Mesothelial cell of epicardium (in vitro differentiated cells): ENCODE results near the gene PBX2. TPM values are rescaled to one million over a fixed set of nuclear protein-coding genes. Genes with fewer than 3 reads are reported as not detected.

Experiments
- DNase-seq, 2 experiments: peaks; one replicate each; pipeline ENCODE4 v3.0.0; 2021; ENCODE audit warnings: low spot score in 2 of 2; ENCODE audit not compliant: unreplicated experiment in 2 of 2
- H3K27ac Mint-ChIP-seq: 2 replicates; pipeline ENCODE4 v1.8.0; 2021; ENCODE audit warnings: mixed read lengths
- H3K27me3 Mint-ChIP-seq: 2 replicates; pipeline ENCODE4 v1.8.0; 2021; ENCODE audit warnings: low read depth, mixed read lengths
- H3K36me3 Mint-ChIP-seq: 2 replicates; pipeline ENCODE4 v1.8.0; 2021; ENCODE audit warnings: mixed read lengths
- H3K4me1 Mint-ChIP-seq: 2 replicates; pipeline ENCODE4 v1.8.0; 2021; ENCODE audit warnings: mixed read lengths
- H3K4me3 Mint-ChIP-seq: 2 replicates; pipeline ENCODE4 v1.8.0; 2021; ENCODE audit warnings: mild to moderate bottlenecking, moderate library complexity, mixed read lengths
- H3K9me3 Mint-ChIP-seq: 2 replicates; pipeline ENCODE4 v1.8.0; 2021; ENCODE audit warnings: mixed read lengths
- total RNA-seq: library from RNA; stranded (reverse); gene quantifications from 3 replicates; pipeline ENCODE4 v1.2.1, GENCODE V29; 2021
- TF ChIP-seq, protein P1 (sequence below): fragments of 200-600 bp; sonication (generic); IDR thresholded peaks from one replicate; pipeline ENCODE4 v1.5.0; 2021; ENCODE audit warnings: antibody characterized with exemption; ENCODE audit not compliant: unreplicated experiment

The PBX2 gene, protein sequence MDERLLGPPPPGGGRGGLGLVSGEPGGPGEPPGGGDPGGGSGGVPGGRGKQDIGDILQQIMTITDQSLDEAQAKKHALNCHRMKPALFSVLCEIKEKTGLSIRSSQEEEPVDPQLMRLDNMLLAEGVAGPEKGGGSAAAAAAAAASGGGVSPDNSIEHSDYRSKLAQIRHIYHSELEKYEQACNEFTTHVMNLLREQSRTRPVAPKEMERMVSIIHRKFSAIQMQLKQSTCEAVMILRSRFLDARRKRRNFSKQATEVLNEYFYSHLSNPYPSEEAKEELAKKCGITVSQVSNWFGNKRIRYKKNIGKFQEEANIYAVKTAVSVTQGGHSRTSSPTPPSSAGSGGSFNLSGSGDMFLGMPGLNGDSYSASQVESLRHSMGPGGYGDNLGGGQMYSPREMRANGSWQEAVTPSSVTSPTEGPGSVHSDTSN
- 236 to 250 TPM (median 246 TPM) in 3 replicates for total RNA-seq

DNA sequence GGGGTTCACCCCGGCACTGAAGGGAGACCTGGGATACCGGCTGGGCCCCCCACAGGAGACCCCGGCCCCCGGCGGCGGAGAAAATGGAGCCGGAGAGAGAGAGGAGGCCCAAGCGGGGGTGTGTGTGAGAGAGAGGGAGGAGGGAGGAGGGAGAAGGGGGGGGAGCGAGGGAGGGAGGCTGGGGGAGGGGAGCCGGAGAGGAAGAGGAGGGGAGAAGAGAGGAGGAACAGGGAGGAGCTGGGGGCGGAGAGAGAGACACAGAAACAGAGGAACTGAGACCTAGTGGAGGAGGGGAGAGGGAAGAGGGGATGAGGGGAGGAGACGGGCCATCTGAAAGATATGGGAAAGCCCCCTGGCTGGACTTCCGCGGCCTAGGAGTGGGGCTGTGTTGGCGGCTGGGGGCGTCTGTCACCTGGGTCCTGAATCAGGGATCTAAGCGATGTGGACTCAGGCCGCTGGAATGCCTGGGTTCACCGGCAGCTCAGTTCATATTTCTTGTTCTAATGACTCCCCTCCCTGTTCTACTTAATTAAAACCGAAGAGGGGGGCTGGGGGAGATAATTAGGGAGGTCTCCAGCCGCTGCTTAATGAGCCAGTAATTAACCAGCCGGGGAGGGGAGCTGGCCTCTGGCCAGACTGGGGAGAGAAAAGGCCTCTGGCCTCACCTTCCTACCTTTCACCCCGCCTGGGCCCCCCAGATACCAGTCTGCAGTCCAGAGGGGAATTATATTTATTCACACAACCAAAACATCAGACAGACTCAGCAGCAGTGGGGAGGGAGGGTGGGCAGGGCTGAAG lies at the start of gene PBX2:
Gene PBX2 (minus strand): TSS at position 149 of the 798 bp plus-strand sequence. CDS start 287 bp downstream, outside the sequence.
- Mint-ChIP-seq H3K36me3 (peaks cover 17% of the 10 kb centered on the region), H3K27ac (peak within 1 kb of the TSS; percentile 98), H3K9me3 (no peaks in the 10 kb centered on the region), H3K4me3 (peak within 1 kb of the TSS; percentile 86), H3K27me3 (no peaks in the 10 kb centered on the region), H3K4me1 (peaks cover 76% of the 10 kb centered on the region)
- TF ChIP-seq, protein P1, sequence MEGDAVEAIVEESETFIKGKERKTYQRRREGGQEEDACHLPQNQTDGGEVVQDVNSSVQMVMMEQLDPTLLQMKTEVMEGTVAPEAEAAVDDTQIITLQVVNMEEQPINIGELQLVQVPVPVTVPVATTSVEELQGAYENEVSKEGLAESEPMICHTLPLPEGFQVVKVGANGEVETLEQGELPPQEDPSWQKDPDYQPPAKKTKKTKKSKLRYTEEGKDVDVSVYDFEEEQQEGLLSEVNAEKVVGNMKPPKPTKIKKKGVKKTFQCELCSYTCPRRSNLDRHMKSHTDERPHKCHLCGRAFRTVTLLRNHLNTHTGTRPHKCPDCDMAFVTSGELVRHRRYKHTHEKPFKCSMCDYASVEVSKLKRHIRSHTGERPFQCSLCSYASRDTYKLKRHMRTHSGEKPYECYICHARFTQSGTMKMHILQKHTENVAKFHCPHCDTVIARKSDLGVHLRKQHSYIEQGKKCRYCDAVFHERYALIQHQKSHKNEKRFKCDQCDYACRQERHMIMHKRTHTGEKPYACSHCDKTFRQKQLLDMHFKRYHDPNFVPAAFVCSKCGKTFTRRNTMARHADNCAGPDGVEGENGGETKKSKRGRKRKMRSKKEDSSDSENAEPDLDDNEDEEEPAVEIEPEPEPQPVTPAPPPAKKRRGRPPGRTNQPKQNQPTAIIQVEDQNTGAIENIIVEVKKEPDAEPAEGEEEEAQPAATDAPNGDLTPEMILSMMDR = no peak
- peak; percentile 76 to 82 for DNase-seq

DNA sequence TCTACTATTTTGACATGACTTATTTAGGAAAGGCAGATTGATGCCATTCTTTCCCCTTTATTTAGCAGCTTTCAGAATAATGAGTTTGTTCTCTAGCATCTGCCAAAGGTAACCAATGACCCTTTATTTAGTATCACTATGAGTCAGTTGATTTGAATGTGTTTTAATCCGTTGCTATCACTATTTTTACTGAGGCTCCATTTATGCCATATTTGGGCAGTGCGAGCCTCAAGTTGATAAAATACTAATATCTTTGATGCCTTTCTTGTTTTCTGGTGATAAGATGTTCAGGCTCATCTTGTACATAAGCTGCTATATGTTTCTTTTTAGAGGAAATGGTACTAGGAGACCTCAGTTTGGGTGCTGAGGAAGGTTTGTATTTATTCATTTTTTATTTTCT lies 49.5 kb upstream of the PBX2 start:
- peaks cover 14% of the 10 kb centered on the region for H3K27me3 Mint-ChIP-seq
- no peak overlapping the region for H3K27ac Mint-ChIP-seq
- H3K9me3 Mint-ChIP-seq = no peaks in the 10 kb centered on the region
- no peak overlapping the region for H3K4me3 Mint-ChIP-seq
- TF ChIP-seq, protein P1 = no peak
- H3K4me1 Mint-ChIP-seq = no peaks in the 10 kb centered on the region
- no peaks in the 10 kb centered on the region for H3K36me3 Mint-ChIP-seq
- no peak for DNase-seq

DNA sequence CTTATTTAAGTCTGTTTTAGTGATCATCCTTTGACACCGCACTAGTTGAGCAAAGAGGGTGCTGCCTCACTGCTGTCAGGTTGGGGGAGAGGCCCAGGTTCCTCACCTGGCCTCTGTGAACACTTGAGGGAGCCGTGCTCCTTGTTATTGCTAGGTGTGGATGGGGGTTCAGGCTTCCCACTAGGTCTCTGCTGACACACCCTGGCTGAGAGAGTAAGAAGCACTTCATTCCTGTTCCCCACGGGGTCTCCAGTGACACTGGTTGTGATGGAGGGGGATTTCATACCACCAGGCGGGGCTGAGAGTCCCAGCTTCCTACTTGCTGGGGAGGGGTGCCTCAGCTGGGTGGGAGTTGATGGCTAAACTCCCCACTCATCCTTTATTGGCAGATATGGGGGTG lies 44.9 kb upstream of the PBX2 start:
- H3K36me3 Mint-ChIP-seq = no peaks in the 10 kb centered on the region
- H3K27ac Mint-ChIP-seq = no peak overlapping the region
- DNase-seq = no peak
- peaks cover 4% of the 10 kb centered on the region for H3K27me3 Mint-ChIP-seq
- H3K4me3 Mint-ChIP-seq = no peak overlapping the region
- TF ChIP-seq, protein P1 = no peak
- no peaks in the 10 kb centered on the region for H3K9me3 Mint-ChIP-seq
- no peaks in the 10 kb centered on the region for H3K4me1 Mint-ChIP-seq

DNA sequence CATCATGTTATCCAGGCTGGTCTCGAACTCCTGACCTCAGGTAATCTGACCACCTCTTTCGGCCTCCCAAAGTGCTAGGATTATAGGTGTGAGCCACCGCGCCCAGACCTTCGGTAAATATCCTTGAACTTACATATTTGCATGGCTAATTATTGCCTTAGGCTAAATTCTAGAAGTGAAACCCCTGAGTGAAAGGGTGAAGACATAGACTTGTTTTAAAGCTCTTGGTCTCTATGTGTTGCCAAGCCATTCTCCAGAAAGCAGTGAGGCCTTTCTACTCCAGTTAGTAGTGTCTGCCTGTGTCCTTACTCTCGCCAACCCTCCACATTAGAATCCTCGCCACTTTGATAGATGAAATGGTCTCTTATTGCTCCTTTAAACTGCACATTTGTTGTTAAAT lies 36.4 kb upstream of the PBX2 start:
- no peak for DNase-seq
- Mint-ChIP-seq H3K36me3 (no peaks in the 10 kb centered on the region), H3K27me3 (peaks cover 12% of the 10 kb centered on the region), H3K9me3 (no peaks in the 10 kb centered on the region), H3K4me3 (no peak overlapping the region), H3K4me1 (no peaks in the 10 kb centered on the region), H3K27ac (no peak overlapping the region)
- TF ChIP-seq, protein P1 = no peak

DNA sequence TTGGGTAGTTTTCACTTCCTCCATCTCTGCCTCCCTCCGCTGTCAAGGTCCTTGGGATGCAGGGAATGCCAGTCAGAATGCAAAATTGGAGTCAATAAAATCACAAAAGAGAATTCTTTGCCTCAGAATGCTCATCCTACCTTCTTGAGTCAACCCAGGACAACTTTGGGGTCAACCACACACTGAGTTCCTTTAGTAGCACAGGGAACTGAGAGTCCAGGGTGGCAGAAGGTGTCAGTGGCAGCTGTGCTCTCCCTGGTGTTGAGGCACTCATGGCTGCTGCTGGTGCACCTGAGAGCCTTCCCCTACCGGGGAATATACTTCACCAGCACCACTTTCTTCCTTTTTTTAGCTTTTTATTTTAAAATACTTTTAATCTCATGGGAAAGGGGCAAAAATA lies 34.7 kb upstream of the PBX2 start:
- no peak for DNase-seq
- TF ChIP-seq, protein P1 = no peak
- H3K4me3 Mint-ChIP-seq = no peak overlapping the region
- H3K27ac Mint-ChIP-seq = no peak overlapping the region
- no peaks in the 10 kb centered on the region for H3K4me1 Mint-ChIP-seq
- H3K27me3 Mint-ChIP-seq = peaks cover 22% of the 10 kb centered on the region
- H3K9me3 Mint-ChIP-seq = no peaks in the 10 kb centered on the region
- no peaks in the 10 kb centered on the region for H3K36me3 Mint-ChIP-seq
